HepG2 (cell line): ENCODE measurements around the gene TADA1. TPM values are rescaled to one million over a fixed set of nuclear protein-coding genes. Genes with fewer than 3 reads are reported as not detected.
A peak's percentile ranks its signal among the peaks of the same experiment; 100 is the strongest.

Experiments
- ATAC-seq: fragments of 200-7000 bp; cut with Tn5 transposase; 3 replicates; pipeline ENCODE4 v1.9.1; 2020; ENCODE audit warnings: mild to moderate bottlenecking, moderate library complexity
- BruUV-seq: library from RNA; stranded (reverse); fragments of 400-500 nt; replicated peaks from 2 replicates; lab custom pipeline; 2021; lab: Mats Ljungman, UMichigan
- CTCF ChIA-PET: fragments of 300-600 bp; formaldehyde crosslinking; extraction: SDS; loops from one replicate; lab custom pipeline; 2021; ENCODE audit warnings: low total read pairs, inconsistent platforms, low intra/inter-chr PET ratio; lab: Yijun Ruan, JAX
- POLR2A ChIA-PET: fragments of 350-600 bp; sonication (Branson Sonifier 250); formaldehyde crosslinking; loops from one replicate; lab custom pipeline; 2020; ENCODE audit warnings: antibody characterized with exemption, inconsistent platforms; lab: Yijun Ruan, JAX
- DNase-seq: peaks from one replicate; pipeline ENCODE4 v3.0.0-alpha.2; 2015; ENCODE audit warnings: low spot score
- FAIRE-seq: peaks from 3 replicates; lab custom pipeline; 2011; peaks lifted over from hg19 to GRCh38; lab: Jason Lieb, UNC
- H2AFZ ChIP-seq: one replicate; pipeline ENCODE4 v1.6.1; 2011; ENCODE audit warnings: low read length, inconsistent platforms
- H3K27ac ChIP-seq: fragments of 300-600 bp; 3 replicates; pipeline ENCODE4 v1.8.0; 2011; ENCODE audit warnings: mixed run types, mild to moderate bottlenecking, mixed read lengths, low read length, inconsistent platforms; ENCODE audit not compliant: insufficient read depth; ENCODE audit errors: extremely low read length
- H3K27me3 ChIP-seq, 2 experiments: fragments of 200-600 bp in 1 of 2; 2 replicates in 1 of 2; 3 replicates in 1 of 2; pipeline versions ENCODE4 v1.6.0 to v1.8.0; 2011; ENCODE audit warnings: low read length in 2 of 2, mild to moderate bottlenecking in 2 of 2, moderate library complexity in 2 of 2, inconsistent platforms in 1 of 2; ENCODE audit not compliant: insufficient read depth in 2 of 2, control insufficient read depth in 1 of 2
- H3K36me3 ChIP-seq, 2 experiments: fragments of 200-600 bp in 1 of 2; replicated peaks in 1 of 2; 2 replicates in 1 of 2; 3 replicates in 1 of 2; pipeline versions ENCODE4 v1.5.1 to v1.8.0; 2011; ENCODE audit warnings: low read length in 2 of 2, inconsistent platforms in 1 of 2; ENCODE audit not compliant: insufficient read depth in 2 of 2, control insufficient read depth in 1 of 2
- H3K4me1 ChIP-seq: 2 replicates; pipeline ENCODE4 v1.5.1; 2012; ENCODE audit warnings: low read length, inconsistent platforms; ENCODE audit not compliant: insufficient read depth
- H3K4me2 ChIP-seq: 2 replicates; pipeline ENCODE4 v1.6.0; 2011; ENCODE audit warnings: low read depth, low read length, inconsistent platforms
- H3K4me3 ChIP-seq, 3 experiments: fragments of 200-600 bp in 1 of 3; sonication (generic), shearing (Covaris generic) in 1 of 3; replicated peaks in 1 of 3; 2 replicates each; pipeline ENCODE4 v1.5.1; 2011 to 2016; ENCODE audit warnings: low read length in 3 of 3, inconsistent platforms in 2 of 3, low read depth in 2 of 3, mild to moderate bottlenecking in 2 of 3, control low read depth in 1 of 3, mixed read lengths in 1 of 3; ENCODE audit not compliant: insufficient read depth in 1 of 3
- H3K79me2 ChIP-seq: one replicate; pipeline ENCODE4 v1.6.1; 2011; ENCODE audit warnings: low read length, inconsistent platforms; ENCODE audit not compliant: insufficient read depth
- H3K9ac ChIP-seq: 2 replicates; pipeline ENCODE4 v1.6.0; 2011; ENCODE audit warnings: mild to moderate bottlenecking, low read depth, low read length, inconsistent platforms; ENCODE audit not compliant: insufficient read depth
- H3K9me3 ChIP-seq: 2 replicates; pipeline ENCODE4 v1.5.1; 2012; ENCODE audit warnings: mild to moderate bottlenecking, low read length
- H4K20me1 ChIP-seq: 2 replicates; pipeline ENCODE4 v1.6.0; 2011; ENCODE audit warnings: inconsistent platforms, mild to moderate bottlenecking, low read length, moderate library complexity; ENCODE audit not compliant: insufficient read depth
- ELF4 ChIP-seq: sonication (generic); formaldehyde crosslinking; IDR thresholded peaks from 2 replicates; pipeline ENCODE4 v1.5.0; 2020; ENCODE audit warnings: missing genetic modification reagents, mild to moderate bottlenecking, moderate library complexity, borderline replicate concordance
- POLR2AphosphoS5 ChIP-seq: IDR thresholded peaks from 2 replicates; pipeline ENCODE4 v1.6.1; 2012; ENCODE audit warnings: low read depth, low read length
- PRDM15 ChIP-seq: sonication (generic); formaldehyde crosslinking; IDR thresholded peaks from 2 replicates; pipeline ENCODE4 v1.4.0; 2020; ENCODE audit warnings: missing genetic modification reagents
- RBM22 ChIP-seq: fragments of 200-400 bp; formaldehyde crosslinking; optimal IDR thresholded peaks from 2 replicates; pipeline ENCODE3; 2017; ENCODE audit warnings: mild to moderate bottlenecking, low read length, moderate library complexity
- SRSF9 ChIP-seq: fragments of 200-400 bp; formaldehyde crosslinking; IDR thresholded peaks from 2 replicates; pipeline ENCODE4 v1.6.1; 2018; ENCODE audit warnings: borderline replicate concordance, mild to moderate bottlenecking, low read depth, low read length; ENCODE audit not compliant: insufficient read depth, poor library complexity, severe bottlenecking
- ZNF343 ChIP-seq: sonication (generic); formaldehyde crosslinking; IDR thresholded peaks from 2 replicates; pipeline ENCODE4 v1.4.0; 2020; ENCODE audit warnings: mild to moderate bottlenecking, missing genetic modification reagents
- ZNF383 ChIP-seq: sonication (generic); formaldehyde crosslinking; IDR thresholded peaks from 2 replicates; pipeline ENCODE4 v1.4.0; 2020; ENCODE audit warnings: missing genetic modification reagents, mild to moderate bottlenecking, borderline replicate concordance
- ZNF570 ChIP-seq: sonication (generic); formaldehyde crosslinking; IDR thresholded peaks from 2 replicates; pipeline ENCODE4 v1.4.0; 2020; ENCODE audit warnings: mild to moderate bottlenecking, missing genetic modification reagents, borderline replicate concordance
- ZNF768 ChIP-seq: sonication (generic); formaldehyde crosslinking; IDR thresholded peaks from 2 replicates; pipeline ENCODE4 v1.4.0; 2020; ENCODE audit warnings: missing genetic modification reagents
- ZNF839 ChIP-seq: sonication (generic); formaldehyde crosslinking; IDR thresholded peaks from 2 replicates; pipeline ENCODE4 v1.4.0; 2020; ENCODE audit warnings: missing genetic modification reagents, mild to moderate bottlenecking, borderline replicate concordance
- ZSCAN25 ChIP-seq: sonication (generic); formaldehyde crosslinking; IDR thresholded peaks from 2 replicates; pipeline ENCODE4 v1.8.0; 2022; ENCODE audit warnings: mild to moderate bottlenecking, missing genetic modification reagents
- WGBS: methylation state at CpG from one replicate; pipeline ENCODE4 v1.1.6; 2017; ENCODE audit warnings: low lambda C conversion rate; 5-methylcytosine and 5-hydroxymethylcytosine counted together
- in situ Hi-C: cut with HindIII; loops from 2 replicates; pipeline ENCODE4 v1.10.0; 2017; ENCODE audit warnings: low pct_unique_long_range_greater_than_20kb; ENCODE audit not compliant: extremely low pct_ligation_motif_present
- intact Hi-C: fragments of 100-400 bp; cut with micrococcal nuclease; formaldehyde crosslinking; loops from one replicate; pipeline ENCODE4 v1.10.0; 2022; ENCODE audit not compliant: unreplicated experiment
- polyA plus RNA-seq, 8 experiments: library from polyadenylated mRNA; depleted of rRNA in 3 of 8; stranded (reverse) in 7 of 8; unstranded in 1 of 8; fragments of >200 nt; fragmentation: Illumina TruSeq in 4 of 8; extraction: Trizol in 4 of 8; gene quantifications; 2 replicates each; pipeline versions ENCODE4 v1.2.1 to v1.2.3, GENCODE V29; 2011 to 2016; ENCODE audit warnings: low read depth in 4 of 8, missing spikeins in 1 of 8, mixed read lengths in 1 of 8; ENCODE audit not compliant: insufficient read depth in 1 of 8
- total RNA-seq, 5 experiments: library from RNA; depleted of rRNA; stranded (reverse); fragments of >200 nt; fragmentation: Illumina TruSeq; extraction: Trizol; gene quantifications; 2 replicates each; pipeline ENCODE4 v1.2.3, GENCODE V29; 2016; ENCODE audit warnings: low read depth in 1 of 5

TADA1 gene
- total and polyA plus RNA-seq, 2 of the 13 experiments (the other 11 are each of a cell fraction or from before 2014, with no cell fraction given), result 28.3 to 29.1 TPM

GRCh38 chr1:166855558-166855957 lies 20.5 kb downstream of the TADA1 start:
- H3K36me3 ChIP-seq, result peaks cover 8 to 81% of the 10 kb centered on the region in 2 experiments
- DNase-seq (no peak), FAIRE-seq (no peak), ATAC-seq (peak; percentile 58)
- H3K79me2 ChIP-seq, result peaks cover 3% of the 10 kb centered on the region
- no peaks in the 10 kb centered on the region for H3K9me3 ChIP-seq
- no peaks in the 10 kb centered on the region for H3K4me1 ChIP-seq
- no peak overlapping the region for H3K4me3 ChIP-seq
- no peak overlapping the region for H3K27ac ChIP-seq
- ChIA-PET CTCF (no interaction called here), POLR2A (no interaction called here)
- H3K9ac ChIP-seq, result no peak overlapping the region
- no TSS peak for BruUV-seq
- in situ Hi-C loops (no loop called here), intact Hi-C loops (no loop called here)
- no peaks in the 10 kb centered on the region for H4K20me1 ChIP-seq
- no peaks in the 10 kb centered on the region for H3K27me3 ChIP-seq
- H3K4me2 ChIP-seq, result no peak overlapping the region
- TF ChIP-seq PRDM15 (CRISPR knock-in tag), result no peak
- TF ChIP-seq ZNF383, result no peak
- TF ChIP-seq ZNF768 (CRISPR knock-in tag), result no peak
- no peak for TF ChIP-seq ZNF570 (CRISPR knock-in tag)
- no peak for TF ChIP-seq ZNF343
- TF ChIP-seq SRSF9, result no peak
- TF ChIP-seq ELF4 (CRISPR knock-in tag), result no peak
- TF ChIP-seq RBM22, result peak; percentile 76
- no peak for TF ChIP-seq ZNF839 (CRISPR knock-in tag)
- peak; percentile 19; the same call in 1 of the 2 replicates for TF ChIP-seq POLR2AphosphoS5
- no peak for TF ChIP-seq ZSCAN25 (CRISPR knock-in tag)
- 90% methylated on average over 3 of the region's 3 CpGs for WGBS
- no peak overlapping the region for H2AFZ ChIP-seq
